Fibroblast of lung (primary cell): ENCODE results near the gene BRD8. TPM values are rescaled to one million over a fixed set of nuclear protein-coding genes. Genes with fewer than 3 reads are reported as not detected.

Experiments
- DNase-seq, 2 donors: peaks; one replicate each; pipeline versions ENCODE4 v3.0.0 to v3.0.0-alpha.2; 2010; ENCODE audit warnings: low read depth in 2 of 2
- H2AFZ ChIP-seq: 2 replicates; pipeline ENCODE4 v1.5.1; 2012; ENCODE audit warnings: low read length, control low read depth, inconsistent platforms
- H3K27ac ChIP-seq: 2 replicates; pipeline ENCODE4 v1.5.1; 2011; ENCODE audit warnings: low read length, control low read depth; ENCODE audit not compliant: insufficient read depth
- H3K27me3 ChIP-seq: 2 replicates; pipeline ENCODE4 v1.5.1; 2011; ENCODE audit warnings: mild to moderate bottlenecking, low read length; ENCODE audit not compliant: control insufficient read depth, insufficient read depth
- H3K36me3 ChIP-seq: 2 replicates; pipeline ENCODE4 v1.5.1; 2011; ENCODE audit warnings: low read length; ENCODE audit not compliant: control insufficient read depth, insufficient read depth
- H3K4me1 ChIP-seq: 2 replicates; pipeline ENCODE4 v1.5.1; 2011; ENCODE audit warnings: low read length; ENCODE audit not compliant: control insufficient read depth, insufficient read depth; ENCODE audit errors: extremely low read depth
- H3K4me2 ChIP-seq: 2 replicates; pipeline ENCODE4 v1.5.1; 2011; ENCODE audit warnings: low read length, control low read depth; ENCODE audit not compliant: insufficient read depth; ENCODE audit errors: extremely low read depth
- H3K4me3 ChIP-seq, 4 experiments: fragments of 200-600 bp in 1 of 4; sonication (generic) in 1 of 4; replicated peaks in 1 of 4; 2 replicates each; pipeline ENCODE4 v1.5.1; 2011 to 2016; ENCODE audit warnings: low read length in 4 of 4, low read depth in 3 of 4, mild to moderate bottlenecking in 3 of 4, control low read depth in 2 of 4, inconsistent platforms in 1 of 4, mixed read lengths in 1 of 4; ENCODE audit not compliant: insufficient read depth in 1 of 4; ENCODE audit errors: control extremely low read depth in 1 of 4
- H3K79me2 ChIP-seq: 2 replicates; pipeline ENCODE4 v1.5.1; 2012; ENCODE audit warnings: mild to moderate bottlenecking, low read length, inconsistent platforms; ENCODE audit not compliant: control insufficient read depth, insufficient read depth
- H3K9ac ChIP-seq: 2 replicates; pipeline ENCODE4 v1.5.1; 2011; ENCODE audit warnings: mild to moderate bottlenecking, low read length, control low read depth; ENCODE audit not compliant: insufficient read depth
- H3K9me3 ChIP-seq: 2 replicates; pipeline ENCODE4 v1.5.1; 2012; ENCODE audit warnings: low read depth, low read length; ENCODE audit not compliant: control insufficient read depth, insufficient read depth
- H4K20me1 ChIP-seq: 2 replicates; pipeline ENCODE4 v1.5.1; 2011; ENCODE audit warnings: low read length; ENCODE audit not compliant: control insufficient read depth, insufficient read depth; ENCODE audit errors: extremely low read depth
- CTCF ChIP-seq, 2 donors: IDR thresholded peaks in 1 of 2; conservative IDR thresholded peaks in 1 of 2; 1 replicate in 1 of 2; 2 replicates in 1 of 2; pipeline ENCODE4 v1.5.1; 2011 to 2012; ENCODE audit warnings: low read length in 2 of 2, control low read depth in 1 of 2, inconsistent platforms in 1 of 2, low read depth in 1 of 2, mild to moderate bottlenecking in 1 of 2
- EZH2 ChIP-seq: IDR thresholded peaks from 2 replicates; pipeline ENCODE4 v1.5.1; 2012; ENCODE audit warnings: low read length, control low read depth, mild to moderate bottlenecking; ENCODE audit errors: missing control alignments
- polyA plus RNA-seq, 2 donors: library from polyadenylated mRNA; depleted of rRNA in 1 of 2; stranded (reverse) in 1 of 2; unstranded in 1 of 2; fragments of >200 nt; gene quantifications; 2 replicates each; pipeline ENCODE4 v1.2.1, GENCODE V29; 2011 to 2012; ENCODE audit warnings: missing spikeins in 1 of 2
- total RNA-seq: library from RNA; depleted of rRNA; stranded (reverse); fragments of >200 nt; gene quantifications from 2 replicates; pipeline ENCODE4 v1.2.1, GENCODE V29; 2014

Gene BRD8
- total and polyA plus RNA-seq, 2 donors (not counting 1 experiment from before 2014, with no cell fraction given), result 47.4 to 52.1 TPM

GRCh38 chr5:138140268-138140667, 38.2 kb downstream of the BRD8 start:
- no peak for TF ChIP-seq EZH2
- no peak for TF ChIP-seq CTCF (conservative IDR thresholded peaks at IDR 0.05 in 1 of 2, IDR thresholded peaks at IDR 0.05 in 1 of 2; ENCODE audit: low read depth in 1 of 2, low read length in 2 of 2)
- H4K20me1 ChIP-seq, result no peaks in the 10 kb centered on the region

GRCh38 chr5:138139781-138140090, 38.7 kb downstream of the BRD8 start:
- H3K4me3 ChIP-seq, result peak overlapping the region in 2 of 4 experiments; percentile 65 to 82
- no peaks in the 10 kb centered on the region for H3K36me3 ChIP-seq
- H2AFZ ChIP-seq, result no peak overlapping the region
- no peaks in the 10 kb centered on the region for H4K20me1 ChIP-seq
- H3K27ac ChIP-seq, result no peak overlapping the region
- H3K27me3 ChIP-seq, result no peaks in the 10 kb centered on the region
- H3K9me3 ChIP-seq, result no peaks in the 10 kb centered on the region
- TF ChIP-seq CTCF (conservative IDR thresholded peaks at IDR 0.05 in 1 of 2, IDR thresholded peaks at IDR 0.05 in 1 of 2; ENCODE audit: low read depth in 1 of 2, low read length in 2 of 2), result no peak
- TF ChIP-seq EZH2, result no peak
- no peaks in the 10 kb centered on the region for H3K79me2 ChIP-seq
- no peak for DNase-seq
- no peaks in the 10 kb centered on the region for H3K4me1 ChIP-seq
- no peak overlapping the region for H3K4me2 ChIP-seq
- no peak overlapping the region for H3K9ac ChIP-seq

More at GRCh38 chr5:138140268-138140667, 38.2 kb downstream of the BRD8 start:
- Histone ChIP-seq H2AFZ (no peak overlapping the region), H3K27ac (no peak overlapping the region), H3K79me2 (no peaks in the 10 kb centered on the region), H3K9me3 (no peaks in the 10 kb centered on the region), H3K4me3 (no peak overlapping the region), H3K9ac (no peak overlapping the region), H3K36me3 (no peaks in the 10 kb centered on the region), H3K27me3 (no peaks in the 10 kb centered on the region), H3K4me1 (no peaks in the 10 kb centered on the region), H3K4me2 (no peak overlapping the region)
- no peak for DNase-seq

GRCh38 chr5:138138949-138139780, 39.3 kb downstream of the BRD8 start, which contains the start of gene NME5:
NME5 (minus strand) TSS chr5:138139428; CDS start chr5:138138780, 648 bp downstream.
- Histone ChIP-seq H4K20me1 (no peaks in the 10 kb centered on the region), H3K4me1 (no peaks in the 10 kb centered on the region), H2AFZ (peak within 1 kb of the TSS; percentile 83), H3K27me3 (no peaks in the 10 kb centered on the region), H3K4me3 (peak within 1 kb of the TSS; percentile 43 to 82 (median 61)), H3K27ac (no peak within 1 kb of the TSS), H3K4me2 (peak within 1 kb of the TSS; percentile 80), H3K9ac (no peak within 1 kb of the TSS), H3K36me3 (no peaks in the 10 kb centered on the region), H3K79me2 (no peaks in the 10 kb centered on the region), H3K9me3 (no peaks in the 10 kb centered on the region)
- TF ChIP-seq CTCF (conservative IDR thresholded peaks at IDR 0.05 in 1 of 2, IDR thresholded peaks at IDR 0.05 in 1 of 2; ENCODE audit: low read depth in 1 of 2, low read length in 2 of 2) (no peak), EZH2 (no peak)
- DNase-seq, result peak; percentile 79 to 80
